GM12801 (cell line): ENCODE results near the gene BANF2.

Source experiments
- TF ChIP-seq, protein P1 (sequence below): IDR thresholded peaks from one replicate; pipeline ENCODE4 v1.5.1; 2011; ENCODE audit warnings: control low read depth; ENCODE audit not compliant: insufficient read length; ENCODE audit errors: extremely low read depth

Gene BANF2

DNA sequence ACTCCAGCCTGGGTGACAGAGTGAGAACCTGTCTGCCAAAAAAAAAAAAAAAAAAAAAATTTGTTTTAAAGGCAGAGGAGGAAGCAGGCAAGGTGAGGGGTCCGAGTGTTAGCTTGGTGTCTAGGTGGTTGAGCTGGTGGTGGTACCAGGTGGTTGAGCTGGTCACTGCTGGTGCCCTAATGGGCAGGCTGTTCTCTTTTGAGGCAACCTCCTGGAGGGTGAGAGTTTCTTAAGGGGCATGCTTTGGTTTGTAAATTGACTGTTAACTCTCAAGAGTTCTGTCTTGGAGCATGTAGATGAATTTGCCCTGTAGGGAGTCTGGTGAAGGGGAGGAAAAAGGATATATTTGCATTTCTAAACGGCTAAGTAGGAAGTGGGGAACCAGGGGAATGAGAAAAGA, 52.7 kb downstream of the BANF2 start:
- TF ChIP-seq, protein P1, sequence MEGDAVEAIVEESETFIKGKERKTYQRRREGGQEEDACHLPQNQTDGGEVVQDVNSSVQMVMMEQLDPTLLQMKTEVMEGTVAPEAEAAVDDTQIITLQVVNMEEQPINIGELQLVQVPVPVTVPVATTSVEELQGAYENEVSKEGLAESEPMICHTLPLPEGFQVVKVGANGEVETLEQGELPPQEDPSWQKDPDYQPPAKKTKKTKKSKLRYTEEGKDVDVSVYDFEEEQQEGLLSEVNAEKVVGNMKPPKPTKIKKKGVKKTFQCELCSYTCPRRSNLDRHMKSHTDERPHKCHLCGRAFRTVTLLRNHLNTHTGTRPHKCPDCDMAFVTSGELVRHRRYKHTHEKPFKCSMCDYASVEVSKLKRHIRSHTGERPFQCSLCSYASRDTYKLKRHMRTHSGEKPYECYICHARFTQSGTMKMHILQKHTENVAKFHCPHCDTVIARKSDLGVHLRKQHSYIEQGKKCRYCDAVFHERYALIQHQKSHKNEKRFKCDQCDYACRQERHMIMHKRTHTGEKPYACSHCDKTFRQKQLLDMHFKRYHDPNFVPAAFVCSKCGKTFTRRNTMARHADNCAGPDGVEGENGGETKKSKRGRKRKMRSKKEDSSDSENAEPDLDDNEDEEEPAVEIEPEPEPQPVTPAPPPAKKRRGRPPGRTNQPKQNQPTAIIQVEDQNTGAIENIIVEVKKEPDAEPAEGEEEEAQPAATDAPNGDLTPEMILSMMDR = no peak

DNA sequence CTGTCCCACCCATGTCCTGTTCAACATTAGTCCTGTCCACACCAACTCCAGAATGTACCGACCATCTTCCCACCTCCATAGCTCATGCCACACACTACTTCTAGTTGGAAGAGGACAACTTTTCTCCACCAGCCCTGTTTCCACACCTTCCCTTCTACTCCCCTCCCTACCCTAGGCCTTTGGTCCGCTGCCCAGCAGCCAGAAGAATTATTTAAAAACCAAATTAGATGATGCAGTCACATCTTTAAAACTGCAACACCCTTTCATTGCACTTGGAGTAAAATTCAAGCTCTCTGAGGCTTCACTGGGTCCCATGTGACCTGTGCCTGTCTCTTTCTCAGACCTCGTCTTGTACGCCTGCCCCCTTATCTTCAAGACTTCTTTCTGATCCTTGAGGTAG, 53.8 kb downstream of the BANF2 start:
- TF ChIP-seq, protein P1 = no peak

DNA sequence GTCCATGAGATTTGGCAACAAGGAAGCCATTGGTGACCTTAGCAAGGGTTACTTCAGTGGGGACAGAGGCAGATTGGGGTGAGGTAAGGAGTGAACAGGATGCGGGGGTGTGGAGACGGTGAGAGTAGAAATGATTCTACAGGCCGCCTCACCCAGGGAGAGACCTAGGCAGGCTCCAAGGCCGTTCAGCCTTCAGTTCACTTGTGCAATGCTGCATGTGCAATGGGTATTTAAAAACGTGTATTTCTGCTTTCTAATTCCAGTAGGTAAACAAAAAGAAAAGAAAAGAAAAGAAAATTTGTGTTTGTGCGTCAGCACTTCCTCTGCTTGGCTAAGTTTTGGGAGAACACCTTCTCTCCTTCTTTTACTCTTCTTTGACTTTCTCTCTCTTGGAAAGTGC, 56.8 kb downstream of the BANF2 start:
- TF ChIP-seq, protein P1 = no peak

DNA sequence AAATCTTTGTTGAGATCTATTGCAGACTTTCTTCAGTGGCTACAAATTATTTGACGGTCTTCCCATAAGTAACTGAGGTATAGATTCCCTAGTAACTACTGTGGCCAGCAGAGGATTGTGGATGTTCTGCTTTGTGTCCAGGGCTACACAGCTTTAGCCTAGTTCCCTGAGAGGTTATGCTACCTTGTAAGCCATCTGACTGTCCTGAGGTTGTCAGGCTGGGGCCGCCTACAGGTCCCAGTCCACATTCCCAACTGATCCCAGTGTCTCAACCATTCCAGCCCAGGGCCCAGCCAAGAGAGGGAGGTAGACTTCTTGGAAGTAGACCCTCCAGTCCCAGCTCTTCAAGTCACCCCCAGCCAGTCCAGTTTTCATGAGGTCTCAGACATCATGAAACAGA, 57.7 kb downstream of the BANF2 start:
- TF ChIP-seq, protein P1 = no peak

DNA sequence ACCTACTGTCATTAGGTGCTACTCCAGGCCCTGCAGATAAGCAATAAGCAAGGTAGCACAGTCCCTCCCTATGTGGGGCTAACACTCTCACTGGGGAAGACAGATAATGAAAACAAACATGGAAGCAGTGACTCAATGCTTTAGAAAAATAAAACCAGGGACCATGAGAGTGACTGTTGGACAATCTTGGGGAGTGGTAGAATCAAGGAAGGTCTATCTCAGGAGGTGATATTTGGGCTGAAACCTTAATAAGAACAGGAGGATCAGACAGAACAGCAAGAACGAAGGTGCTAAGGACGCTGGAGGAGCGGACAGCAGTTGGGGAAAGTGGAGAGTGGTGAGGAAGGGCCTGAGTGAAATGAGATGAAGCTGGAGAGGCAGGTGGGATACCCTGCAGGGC, 58.2 kb downstream of the BANF2 start:
- TF ChIP-seq, protein P1 = no peak

DNA sequence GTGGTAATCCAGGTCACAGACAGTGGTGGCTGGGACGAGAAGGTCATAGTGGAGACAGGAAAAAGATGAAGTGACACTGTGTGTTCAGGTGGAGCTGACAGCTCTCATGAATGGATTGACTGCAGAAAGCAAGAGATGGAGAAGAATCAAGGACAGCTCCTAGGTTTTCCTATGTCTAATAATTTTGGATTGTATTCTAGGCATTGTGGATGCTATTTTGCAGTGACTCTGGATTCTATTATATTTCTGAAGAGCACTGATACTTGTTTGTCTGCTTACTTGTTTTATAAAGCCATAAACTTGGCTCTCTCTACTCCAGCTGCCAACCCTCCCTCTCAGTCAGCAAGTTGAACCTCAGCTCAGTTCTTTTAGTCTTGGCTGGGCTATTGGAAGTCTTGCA, 58.7 kb downstream of the BANF2 start:
- TF ChIP-seq, protein P1 = no peak

DNA sequence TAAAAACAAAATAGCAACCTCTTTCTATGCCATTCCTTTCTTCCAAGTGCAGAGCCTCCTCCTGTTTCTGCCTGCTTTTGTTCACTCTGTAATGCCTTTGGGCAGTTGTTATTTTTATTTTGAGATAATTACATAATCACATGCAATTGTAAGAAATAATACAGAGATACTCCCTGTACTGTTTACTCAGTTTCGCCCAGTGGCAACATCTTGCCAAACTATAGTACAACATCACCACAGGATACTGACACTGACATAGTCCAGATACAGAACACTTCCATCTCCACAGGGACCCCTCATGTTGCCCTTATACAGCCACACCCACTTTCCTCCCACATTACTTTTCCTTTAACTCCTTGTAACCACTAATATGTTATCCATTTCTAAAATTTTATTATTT, 59.7 kb downstream of the BANF2 start:
- TF ChIP-seq, protein P1 = no peak

DNA sequence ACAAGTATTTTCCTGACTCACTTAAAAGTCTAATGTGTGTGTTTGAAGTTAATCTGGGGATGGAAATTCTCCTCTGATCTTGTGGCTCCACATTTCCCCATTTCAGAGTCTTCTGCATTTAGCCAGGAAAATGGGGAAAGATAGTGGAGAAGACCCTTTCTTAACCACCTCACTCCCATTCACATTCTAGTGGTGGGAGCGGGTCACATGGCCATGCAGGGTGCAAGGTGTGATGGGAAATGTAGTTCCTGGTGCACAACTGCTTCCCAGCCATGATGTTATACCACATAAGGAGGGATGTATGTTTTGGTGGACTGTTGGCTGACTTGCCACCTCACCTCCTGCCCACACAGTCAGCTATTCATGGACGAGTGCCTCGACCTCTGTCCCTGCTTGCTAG, 61.8 kb downstream of the BANF2 start:
- TF ChIP-seq, protein P1 = no peak
